HG03196 (cell line): Measurements from ENCODE around the gene TTLL5.

Experiments
- ATAC-seq: cut with Tn5 transposase; IDR thresholded peaks from one replicate; pipeline ENCODE4 v1.9.1; 2021; ENCODE audit not compliant: unreplicated experiment

TTLL5 gene

GRCh38 chr14:75981426-75982265 is 320.6 kb downstream of the TTLL5 start, which contains the start of gene TGFB3:
Gene TGFB3, minus strand, starts transcription at chr14:75981995. Its CDS starts 1,102 bp downstream, at chr14:75980893.
- peak; percentile 46 for ATAC-seq

GRCh38 chr14:75982266-75983018 is 321.4 kb downstream of the TTLL5 start:
- peak; percentile 44 for ATAC-seq

- ATAC-seq = no peak
These were observed 321.9 kb downstream of the TTLL5 start for GRCh38 chr14:75983019-75983358.

GRCh38 chr14:75984674-75985073 is 323.6 kb downstream of the TTLL5 start:
- no peak for ATAC-seq

GRCh38 chr14:75985618-75986438 is 324.8 kb downstream of the TTLL5 start, which contains the start of gene IFT43:
Gene IFT43, plus strand, starts transcription at chr14:75985763. Its CDS starts 24 bp downstream, at chr14:75985787.
- peak; percentile 65 for ATAC-seq

GRCh38 chr14:75986439-75986765 is 325.4 kb downstream of the TTLL5 start:
- no peak for ATAC-seq

- no peak for ATAC-seq
These were observed 326.3 kb downstream of the TTLL5 start for GRCh38 chr14:75987201-75987970.

GRCh38 chr14:75989134-75989533 is 328.1 kb downstream of the TTLL5 start:
- ATAC-seq = no peak

- ATAC-seq = no peak
These were observed 329.3 kb downstream of the TTLL5 start for GRCh38 chr14:75990297-75990696.

GRCh38 chr14:75991753-75992152 is 330.7 kb downstream of the TTLL5 start:
- no peak for ATAC-seq

- ATAC-seq = peak; percentile 79
These were observed 332.6 kb downstream of the TTLL5 start for GRCh38 chr14:75993567-75994041.

GRCh38 chr14:75995372-75996041 is 334.5 kb downstream of the TTLL5 start:
- no peak for ATAC-seq

- no peak for ATAC-seq
These were observed 335.4 kb downstream of the TTLL5 start for GRCh38 chr14:75996488-75996887.

- ATAC-seq = no peak
These were observed 338.6 kb downstream of the TTLL5 start for GRCh38 chr14:75999511-76000190.

- no peak for ATAC-seq
These were observed 341.3 kb downstream of the TTLL5 start for GRCh38 chr14:76002383-76002782.
